Esophagus muscularis mucosa (tissue), 4 donors: ENCODE measurements around the gene LONP1. TPM values are rescaled to one million over a fixed set of nuclear protein-coding genes. Genes with fewer than 3 reads are reported as not detected.
"Not testable (repeated sequence)": the region's sequence is repeated elsewhere in the genome, so short reads cannot be mapped to it uniquely, and the experiment has no call there.

Source experiments
- DNase-seq: peaks from one replicate; pipeline ENCODE4 v3.0.0-alpha.2; 2017; ENCODE audit errors: extremely low spot score
- H3K27ac ChIP-seq, 4 donors: fragments of 200-600 bp; sonication (generic); replicated peaks in 1 of 4; 1 replicate in 3 of 4; 2 replicates in 1 of 4; pipeline ENCODE4 v1.5.1; 2016 to 2019; ENCODE audit warnings: mild to moderate bottlenecking in 1 of 4
- H3K27me3 ChIP-seq, 4 donors: fragments of 200-600 bp; sonication (generic); one replicate each; pipeline versions ENCODE4 v1.5.1 to v1.6.0; 2016 to 2019
- H3K36me3 ChIP-seq, 4 donors: fragments of 200-600 bp; sonication (generic); one replicate each; pipeline ENCODE4 v1.5.1; 2016 to 2019
- H3K4me1 ChIP-seq, 4 donors: fragments of 200-600 bp; sonication (generic); one replicate each; pipeline ENCODE4 v1.5.1; 2016 to 2019
- H3K4me3 ChIP-seq, 4 donors: fragments of 200-600 bp; sonication (generic); 1 replicate in 2 of 4; 2 replicates in 2 of 4; pipeline ENCODE4 v1.5.1; 2016 to 2019; ENCODE audit warnings: mild to moderate bottlenecking in 4 of 4, moderate library complexity in 1 of 4
- H3K9me3 ChIP-seq, 4 donors: fragments of 200-600 bp; sonication (generic); 1 replicate in 3 of 4; 2 replicates in 1 of 4; pipeline ENCODE4 v1.5.1; 2016 to 2019
- CTCF ChIP-seq, 3 experiments: fragments of 200-600 bp in 2 of 3; fragments of 450-650 bp in 1 of 3; sonication (generic) in 2 of 3; IDR thresholded peaks; one replicate each; pipeline ENCODE4 v1.5.1; 2017 to 2019; ENCODE audit warnings: antibody characterized with exemption in 3 of 3, mild to moderate bottlenecking in 2 of 3, moderate library complexity in 1 of 3
- EP300 ChIP-seq: sonication (generic); formaldehyde crosslinking; IDR thresholded peaks from one replicate; pipeline ENCODE4 v1.6.1; 2017; ENCODE audit warnings: antibody characterized with exemption
- POLR2A ChIP-seq: fragments of 450-650 bp; IDR thresholded peaks from one replicate; pipeline ENCODE4 v1.6.1; 2017; ENCODE audit warnings: antibody characterized with exemption, moderate library complexity, mild to moderate bottlenecking, low read depth
- POLR2AphosphoS5 ChIP-seq, 2 donors: sonication (generic); formaldehyde crosslinking; IDR thresholded peaks; one replicate each; pipeline ENCODE4 v1.6.1; 2017; ENCODE audit warnings: antibody characterized with exemption in 2 of 2
- WGBS: methylation state at CpG from one replicate; pipeline ENCODE4 v1.1.5; 2018; 5-methylcytosine and 5-hydroxymethylcytosine counted together
- intact Hi-C: fragments of 100-400 bp; cut with DNase I; formaldehyde crosslinking; loops from one replicate; pipeline ENCODE4 v1.15.1; 2023
- total RNA-seq, 4 donors: library from RNA; depleted of rRNA; stranded (reverse); fragments of >200 nt; gene quantifications; one replicate each; pipeline versions ENCODE4 v1.1.0 to v1.2.1, GENCODE V29; 2016

LONP1 gene
- total RNA-seq, 4 donors from 2014 or later, result 49.0 to 70.4 (median 54.3) TPM

- intact Hi-C loops, result no loop called here
- Histone ChIP-seq H3K27me3 (no peaks in the 10 kb centered on the region), H3K4me3 (no peak overlapping the region), H3K9me3 (no peaks in the 10 kb centered on the region), H3K4me1 (no peaks in the 10 kb centered on the region), H3K36me3 (peaks cover 39 to 91% (median 89%) of the 10 kb centered on the region in 4 donors), H3K27ac (no peak overlapping the region)
- 96% methylated on average over 5 of the region's 16 CpGs for WGBS
- no peak for DNase-seq
- TF ChIP-seq POLR2A (no peak), POLR2AphosphoS5 (IDR thresholded peaks at IDR 0.05) (peak in 1 of 2 donors; percentile 6), CTCF (IDR thresholded peaks at IDR 0.05) (no peak), EP300 (no peak)
These were observed 14.4 kb downstream of the LONP1 start for GRCh38 chr19:5705552-5705951.

GRCh38 chr19:5703819-5704818 is 15.8 kb downstream of the LONP1 start:
- WGBS, result 93% methylated on average over 25 of the region's 40 CpGs
- Histone ChIP-seq H3K27me3 (no peaks in the 10 kb centered on the region), H3K4me1 (no peaks in the 10 kb centered on the region), H3K36me3 (peaks cover 50 to 93% (median 91%) of the 10 kb centered on the region in 4 donors), H3K27ac (no peak overlapping the region), H3K9me3 (no peaks in the 10 kb centered on the region), H3K4me3 (no peak overlapping the region)
- TF ChIP-seq EP300 (no peak), POLR2AphosphoS5 (IDR thresholded peaks at IDR 0.05) (no peak), POLR2A (no peak), CTCF (IDR thresholded peaks at IDR 0.05) (no peak)
- intact Hi-C loops, result no loop called here
- no peak for DNase-seq

- peaks cover 49 to 92% (median 89%) of the 10 kb centered on the region in 4 donors for H3K36me3 ChIP-seq
- intact Hi-C loops, H3K27me3 ChIP-seq, H3K4me3 ChIP-seq, H3K9me3 ChIP-seq, H3K4me1 ChIP-seq, DNase-seq, H3K27ac ChIP-seq: not testable (repeated sequence)
- no CpG with 5 or more reads among the region's 28 CpGs for WGBS
These were observed 17.9 kb downstream of the LONP1 start for GRCh38 chr19:5702053-5702410.

- no peak for DNase-seq
- intact Hi-C loops, result no loop called here
- Histone ChIP-seq H3K9me3 (no peaks in the 10 kb centered on the region), H3K4me1 (peaks cover 0 to 4% (median 0%) of the 10 kb centered on the region in 4 donors), H3K36me3 (peaks cover 59 to 92% (median 89%) of the 10 kb centered on the region in 4 donors), H3K27me3 (no peaks in the 10 kb centered on the region), H3K27ac (no peak overlapping the region), H3K4me3 (no peak overlapping the region)
- WGBS, result 97% methylated on average over 9 of the region's 22 CpGs
- TF ChIP-seq EP300, result no peak
- TF ChIP-seq POLR2AphosphoS5 (IDR thresholded peaks at IDR 0.05), result no peak
- TF ChIP-seq POLR2A, result no peak
- TF ChIP-seq CTCF (IDR thresholded peaks at IDR 0.05), result no peak
These were observed 19.4 kb downstream of the LONP1 start for GRCh38 chr19:5700455-5701092.
